Embryonic facial prominence (tissue), 1 donor: ENCODE measurements around the gene PSMB9.

Experiments used
- DNase-seq: peaks from one replicate; pipeline ENCODE4 v3.0.0-alpha.2; 2016; ENCODE audit errors: extremely low spot score

The PSMB9 gene

DNA sequence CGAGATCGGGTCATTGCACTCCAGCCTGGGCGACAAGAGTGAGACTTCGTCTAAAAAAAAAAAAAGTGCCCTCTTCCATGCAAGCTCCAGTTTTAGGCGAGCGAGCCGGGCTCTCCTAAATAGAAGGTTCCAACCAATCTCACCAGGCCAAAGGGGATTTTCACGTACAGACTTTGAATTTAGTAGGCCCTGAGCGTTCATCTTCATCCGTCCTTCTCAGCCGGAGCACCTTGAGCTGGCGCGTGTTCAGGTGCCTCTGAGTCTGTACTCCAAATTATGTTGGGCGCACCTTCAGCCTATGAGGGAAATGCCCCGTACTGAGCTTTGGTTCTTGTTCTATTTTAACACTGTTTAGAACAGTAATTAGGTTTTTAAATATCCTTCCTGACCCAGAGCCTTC lies 14.6 kb upstream of the PSMB9 start:
- DNase-seq = no peak

DNA sequence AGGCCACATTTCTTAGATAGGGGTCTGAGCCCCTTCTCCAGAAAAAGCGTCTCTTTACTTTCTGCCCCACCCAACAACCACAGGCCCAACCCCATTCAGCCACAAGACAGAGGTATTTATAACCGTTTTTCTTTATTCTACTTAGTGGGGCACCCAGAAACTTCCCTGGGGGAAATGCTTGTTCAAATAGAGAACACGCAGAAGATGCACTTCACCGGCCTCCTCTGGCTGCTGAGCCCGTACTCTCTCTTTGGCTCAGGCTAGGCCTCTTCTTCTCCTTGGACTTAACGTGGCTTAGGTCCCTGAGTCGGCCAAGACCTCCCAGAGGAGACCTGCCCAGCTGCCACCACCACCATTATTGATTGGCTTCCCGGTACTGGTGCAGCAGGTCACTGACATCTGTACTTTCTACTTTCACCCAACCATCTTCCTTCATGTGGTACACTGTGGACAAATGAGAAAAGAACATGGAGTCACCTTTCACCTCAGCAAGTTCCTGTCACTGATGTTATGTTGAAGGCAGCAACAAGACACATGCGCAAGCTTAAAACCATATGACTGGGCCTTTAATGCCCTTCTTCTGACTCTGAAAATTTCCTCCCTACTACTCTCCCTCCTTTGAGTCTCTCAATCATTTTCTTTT lies 13.3 kb upstream of the PSMB9 start:
- DNase-seq = no peak

DNA sequence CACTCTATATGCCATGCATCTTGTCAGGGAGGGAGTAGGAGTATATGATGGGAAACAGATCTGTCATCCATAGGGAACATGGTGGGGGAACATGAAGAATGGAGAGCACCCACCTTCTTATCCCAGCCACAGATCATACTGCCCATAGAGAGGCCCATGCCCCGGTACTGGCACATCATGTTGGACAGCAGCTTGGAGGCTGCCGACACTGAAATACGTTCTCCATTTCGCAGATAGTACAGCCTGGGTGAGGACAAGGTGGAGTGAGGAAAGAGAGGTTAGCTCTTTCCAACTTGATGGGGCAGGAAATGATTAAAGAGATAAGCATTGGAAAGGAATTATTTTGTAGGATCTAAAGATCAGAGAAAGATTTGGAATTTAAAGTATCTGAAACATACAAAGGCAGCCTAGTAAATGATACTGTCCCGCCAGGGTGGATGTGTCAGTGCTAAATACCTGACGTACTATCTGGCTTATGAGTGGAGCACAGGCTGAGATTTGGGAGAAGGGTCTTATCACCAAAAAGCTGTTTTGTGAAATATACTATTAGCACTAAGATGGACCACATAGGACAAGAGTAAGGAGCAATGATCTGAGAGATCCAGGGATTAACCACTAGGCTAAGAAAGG lies 11.9 kb upstream of the PSMB9 start:
- DNase-seq = no peak

DNA sequence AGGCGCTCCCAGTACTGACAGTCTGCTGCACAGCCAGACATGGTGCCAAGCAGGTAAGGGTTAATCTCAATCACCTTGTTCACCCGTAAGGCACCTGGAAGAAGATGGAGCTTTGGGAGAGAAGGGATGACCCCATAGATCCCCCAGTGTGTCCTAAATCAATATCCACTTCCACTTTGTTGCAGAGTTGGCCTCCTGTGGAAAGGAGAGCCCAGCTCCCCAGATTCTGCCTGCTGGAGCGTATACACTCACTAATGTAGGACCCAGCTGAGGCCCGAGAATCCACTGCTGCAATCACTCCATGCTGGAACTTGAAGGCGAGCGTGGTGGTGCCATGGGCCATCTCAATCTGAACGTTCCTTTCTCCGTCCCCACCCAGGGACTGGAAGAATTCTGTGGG lies 11.3 kb upstream of the PSMB9 start:
- DNase-seq = no peak

DNA sequence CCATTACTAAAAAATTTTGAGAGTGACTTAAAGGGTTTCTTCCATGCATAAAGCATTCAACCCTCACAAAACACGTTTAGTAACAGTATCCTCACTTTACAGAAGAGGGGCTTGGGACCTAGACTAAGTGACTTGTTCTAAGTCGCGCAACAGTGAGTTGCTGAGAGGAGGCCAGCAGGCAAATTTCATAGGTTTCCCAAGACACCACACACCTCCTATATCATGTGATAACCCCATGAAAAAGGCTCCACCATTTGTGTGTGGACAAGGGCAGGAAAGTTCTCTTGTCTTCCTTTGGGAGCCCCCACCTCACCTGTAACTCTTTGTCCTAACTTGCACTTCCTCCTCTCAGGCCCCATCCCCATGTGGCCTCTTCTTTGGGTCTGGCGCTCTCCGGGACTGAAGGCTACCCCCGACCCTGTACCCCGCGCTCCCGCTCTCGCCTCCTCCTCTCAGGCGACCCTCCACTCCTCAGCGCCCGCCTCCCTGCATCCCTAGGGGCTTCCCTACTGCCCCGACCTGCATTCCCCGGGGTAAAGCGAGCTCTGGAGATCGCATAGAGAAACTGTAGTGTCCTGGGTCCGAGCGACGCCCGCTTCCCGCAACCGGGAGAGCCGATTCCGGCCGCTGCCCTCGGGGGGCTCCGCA lies 10.5 kb upstream of the PSMB9 start:
- DNase-seq = no peak

DNA sequence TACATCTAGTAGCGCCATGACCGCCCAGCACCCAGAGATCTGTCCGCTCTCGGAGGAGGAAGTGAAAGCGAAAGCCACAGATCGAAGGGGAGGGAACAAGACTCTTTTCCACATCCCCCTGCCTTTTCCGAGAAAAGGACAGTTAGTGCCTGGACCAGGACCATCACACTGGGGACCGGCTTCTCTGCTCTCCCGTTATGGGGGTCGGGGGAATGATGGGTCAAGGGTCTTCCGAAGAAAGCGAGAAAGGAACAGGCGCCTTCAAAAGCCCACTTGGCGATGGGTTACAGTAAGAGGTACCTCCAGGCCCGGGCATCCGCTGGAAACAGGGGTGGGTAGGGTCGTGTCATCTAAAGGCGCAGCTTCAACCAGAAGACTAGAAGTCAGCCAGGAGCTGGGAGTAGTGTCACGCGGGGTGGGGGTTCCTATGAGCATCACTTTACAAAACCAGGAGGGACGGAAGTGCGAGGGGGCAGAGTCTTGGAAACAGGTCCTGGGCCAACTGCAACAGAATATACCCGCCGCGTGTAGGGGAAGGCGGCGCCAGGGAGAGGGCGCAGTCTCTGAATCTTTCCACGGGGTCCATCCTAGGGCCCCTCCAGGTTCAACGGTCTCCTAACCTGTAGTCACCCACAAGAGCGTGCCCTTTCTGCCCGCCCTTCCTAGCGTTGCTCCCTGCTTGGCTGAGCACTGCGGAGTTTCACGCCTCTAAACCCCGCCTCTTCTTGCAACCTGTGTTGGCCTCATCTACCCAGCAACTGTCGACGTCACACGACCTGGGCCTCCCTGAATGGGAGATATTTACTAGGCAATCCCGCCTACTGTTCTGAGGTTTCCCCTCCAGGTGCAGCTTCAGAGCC lies 9.8 kb upstream of the PSMB9 start, which contains the start of gene PSMB8:
PSMB8 (minus strand) TSS at position 69 of the 860 bp plus-strand sequence; CDS start at position 18, 51 bp downstream.
- peak; percentile 77 for DNase-seq

DNA sequence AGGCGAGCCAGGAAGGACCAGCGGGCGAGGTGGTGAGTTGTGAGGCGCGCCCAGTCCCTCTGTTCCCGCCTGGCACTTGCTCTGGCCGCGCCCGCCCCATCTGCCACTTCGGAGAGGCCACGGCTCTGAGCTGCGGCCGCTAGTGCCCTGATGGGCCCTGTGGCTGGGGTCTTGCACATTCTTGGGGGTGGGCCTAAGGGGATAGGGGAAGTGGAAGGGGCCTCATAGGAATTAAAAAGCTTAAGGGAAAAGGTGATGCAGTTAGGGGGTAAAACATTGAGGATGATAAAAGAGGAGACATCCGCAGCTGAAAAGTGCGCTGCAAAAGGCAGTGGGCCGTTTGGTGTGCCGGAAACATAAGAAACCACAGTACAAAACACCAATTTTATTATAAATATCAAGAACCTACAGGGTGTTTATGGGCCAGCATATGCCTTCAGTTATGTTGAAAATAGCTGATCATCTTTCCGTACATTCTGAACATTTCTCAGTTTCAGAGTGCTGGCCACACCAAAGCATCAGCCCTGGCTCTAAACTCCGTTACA lies 9.1 kb upstream of the PSMB9 start:
- DNase-seq = no peak

DNA sequence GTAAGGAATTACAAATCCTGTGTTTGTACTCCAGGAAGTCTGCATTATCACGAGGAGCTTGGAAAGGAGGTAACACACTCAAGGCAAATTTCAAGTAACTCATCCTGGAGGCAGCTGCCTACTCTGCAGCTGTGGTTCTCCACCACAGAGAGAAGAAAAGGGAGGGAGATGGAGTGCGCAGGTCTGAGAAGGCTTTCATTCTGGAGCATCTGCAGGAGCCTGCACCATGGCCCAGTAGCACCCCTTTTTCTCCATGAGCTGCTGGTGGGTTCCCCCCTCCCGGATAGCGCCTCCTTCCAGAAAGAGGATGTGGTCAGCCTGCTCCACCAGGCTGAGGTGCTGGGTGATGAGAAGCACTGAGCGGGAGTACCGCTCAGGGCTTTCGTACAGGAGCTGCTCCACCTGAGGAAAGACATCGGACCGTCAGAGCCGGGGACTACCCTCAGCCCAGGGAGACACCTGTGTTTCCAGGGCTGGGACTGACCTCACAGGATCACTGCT lies 8.6 kb upstream of the PSMB9 start:
- DNase-seq = no peak

DNA sequence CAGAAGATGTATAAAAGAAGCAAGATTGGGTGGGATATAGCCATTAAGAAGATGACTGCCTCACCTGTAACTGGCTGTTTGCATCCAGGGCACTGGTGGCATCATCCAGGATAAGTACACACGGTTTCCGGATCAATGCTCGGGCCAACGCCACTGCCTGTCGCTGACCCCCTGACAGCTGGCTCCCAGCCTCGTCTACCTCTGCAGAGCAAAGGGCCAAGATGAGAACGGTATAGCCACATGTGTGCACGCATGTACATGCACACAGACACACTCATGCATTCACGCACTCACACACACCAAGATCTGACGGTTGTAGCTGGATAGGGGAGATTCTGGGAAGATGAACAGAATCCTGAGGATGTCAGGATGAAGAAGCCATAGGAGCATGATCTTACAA lies 7.0 kb upstream of the PSMB9 start:
- DNase-seq = no peak

DNA sequence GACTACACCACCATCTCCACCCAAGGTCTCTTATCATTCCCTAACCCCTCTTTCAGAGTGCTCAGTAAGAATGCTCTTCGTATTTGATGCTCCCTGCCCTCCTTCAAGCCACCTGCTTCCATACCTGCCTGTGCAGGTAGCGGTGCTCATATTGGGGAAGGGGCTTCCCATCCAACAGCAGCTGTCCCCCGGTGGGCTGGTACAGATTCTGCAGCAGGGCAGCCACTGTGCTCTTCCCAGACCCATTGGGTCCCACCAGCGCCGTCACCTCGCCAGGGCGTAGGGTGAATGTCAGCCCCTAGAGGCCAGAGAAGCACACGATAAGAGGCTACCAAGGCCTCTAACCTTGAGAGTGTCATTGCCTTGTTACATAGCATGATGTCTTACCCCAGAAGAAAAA lies 6.2 kb upstream of the PSMB9 start:
- DNase-seq = no peak

DNA sequence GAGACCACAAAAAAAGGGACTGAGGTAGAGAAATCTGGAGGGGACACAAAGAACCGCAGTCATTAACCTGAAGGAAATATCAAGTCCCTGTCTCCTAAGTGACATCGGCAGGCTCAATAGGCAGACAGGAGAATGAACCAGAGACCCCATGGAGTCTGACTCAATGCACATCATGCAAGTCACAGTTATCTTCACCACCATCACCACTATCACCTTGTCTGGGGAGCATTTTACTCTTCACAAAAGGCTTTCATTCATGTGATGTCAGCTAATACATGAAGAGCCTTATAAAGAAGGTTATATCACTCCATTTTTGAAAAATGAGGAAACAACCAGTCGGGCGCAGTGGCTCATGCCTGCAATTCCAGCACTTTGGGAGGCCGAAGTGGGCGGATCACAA lies 4.9 kb upstream of the PSMB9 start:
- no peak for DNase-seq

DNA sequence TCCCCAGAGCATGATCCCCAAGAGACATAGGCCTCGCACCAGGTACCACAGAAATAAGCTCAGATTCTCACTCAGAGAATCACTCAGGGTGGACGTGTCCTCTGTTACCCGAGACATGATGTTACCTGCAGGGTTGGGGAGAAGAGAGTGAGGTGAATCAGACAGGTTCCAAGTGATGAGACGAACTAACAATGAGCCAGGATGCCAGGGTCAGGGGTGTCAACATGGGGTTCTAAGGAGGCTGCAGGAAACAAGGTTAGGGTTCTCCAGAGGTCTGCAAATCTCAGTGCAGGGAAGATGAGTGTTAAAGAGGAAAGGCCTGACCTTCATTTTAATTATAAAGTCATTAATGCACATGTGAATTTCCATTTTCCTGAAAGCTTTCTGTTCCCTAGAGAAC lies 3.0 kb upstream of the PSMB9 start:
- no peak for DNase-seq

DNA sequence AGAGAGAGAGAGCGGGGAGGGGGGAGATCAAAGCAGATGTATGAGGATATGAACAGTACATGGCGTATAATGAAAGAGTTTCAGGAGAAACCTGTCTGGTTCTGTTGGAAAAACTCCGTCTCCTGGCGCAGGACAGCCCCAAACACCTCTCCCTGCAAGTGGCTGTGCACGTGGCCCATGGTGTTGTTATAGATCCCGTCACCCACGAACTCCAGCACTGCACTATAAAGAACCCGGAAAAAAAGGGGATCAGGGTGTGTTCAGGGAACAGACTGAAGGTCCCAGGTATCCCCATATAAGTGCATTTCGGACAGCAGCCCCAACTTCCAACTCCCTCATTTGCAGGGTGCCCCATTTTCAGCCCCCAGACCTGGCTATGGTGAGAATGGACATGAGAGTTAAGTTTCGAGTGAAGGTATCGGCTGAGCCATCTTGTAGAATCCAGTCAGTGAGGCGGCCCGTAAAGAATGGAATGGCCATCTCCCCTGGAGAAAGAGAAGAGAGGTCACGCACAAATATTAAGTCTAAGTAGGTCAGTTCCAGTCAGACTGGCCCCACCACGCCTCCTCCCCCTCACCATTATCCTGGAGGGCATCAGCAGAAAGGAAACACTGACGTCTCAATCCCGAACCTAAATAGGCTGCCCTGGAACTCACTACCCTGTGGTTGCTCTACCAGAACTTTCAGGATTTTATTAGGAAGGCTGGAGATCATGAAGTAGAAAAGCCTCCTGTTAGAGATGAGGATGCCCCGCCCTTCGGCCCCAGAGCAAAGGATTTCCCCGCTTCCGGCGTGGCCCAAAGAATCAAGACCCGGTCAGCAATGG lies 1.8 kb upstream of the PSMB9 start:
- no peak for DNase-seq

DNA sequence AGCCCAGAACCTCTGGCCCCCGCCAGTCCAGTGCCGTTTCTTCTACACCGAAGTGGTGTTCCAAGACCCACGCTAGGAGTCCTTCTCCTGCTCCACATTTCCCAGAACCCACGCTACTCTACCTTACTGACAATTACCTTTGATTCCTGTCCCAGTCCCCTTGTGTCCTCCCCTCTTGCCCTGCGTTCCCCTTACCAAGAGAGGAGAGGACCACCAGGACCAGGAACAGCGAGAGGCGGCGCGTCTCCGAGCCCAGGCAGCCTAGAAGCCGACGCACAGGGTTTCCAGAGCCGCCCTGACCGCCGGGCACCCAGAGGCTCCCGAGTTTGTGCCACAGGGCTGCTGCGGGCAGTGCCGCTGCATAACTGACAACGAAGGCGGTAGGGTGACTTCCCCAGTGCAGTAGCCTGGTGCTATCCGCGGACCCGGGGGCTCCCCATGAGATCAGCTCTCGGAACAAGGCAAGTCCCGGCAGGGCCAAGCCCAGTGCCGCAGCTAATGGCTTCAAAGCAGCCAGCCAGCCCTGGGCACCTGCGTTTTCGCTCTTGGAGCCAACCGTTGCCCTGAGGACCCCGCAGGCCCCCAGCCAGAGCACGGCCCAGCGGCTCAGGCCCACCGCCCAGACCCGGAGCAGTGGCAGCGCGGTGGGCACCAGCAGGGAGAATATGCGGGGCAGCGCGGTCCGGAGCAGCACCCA lies 1.0 kb upstream of the PSMB9 start:
- DNase-seq = no peak

DNA sequence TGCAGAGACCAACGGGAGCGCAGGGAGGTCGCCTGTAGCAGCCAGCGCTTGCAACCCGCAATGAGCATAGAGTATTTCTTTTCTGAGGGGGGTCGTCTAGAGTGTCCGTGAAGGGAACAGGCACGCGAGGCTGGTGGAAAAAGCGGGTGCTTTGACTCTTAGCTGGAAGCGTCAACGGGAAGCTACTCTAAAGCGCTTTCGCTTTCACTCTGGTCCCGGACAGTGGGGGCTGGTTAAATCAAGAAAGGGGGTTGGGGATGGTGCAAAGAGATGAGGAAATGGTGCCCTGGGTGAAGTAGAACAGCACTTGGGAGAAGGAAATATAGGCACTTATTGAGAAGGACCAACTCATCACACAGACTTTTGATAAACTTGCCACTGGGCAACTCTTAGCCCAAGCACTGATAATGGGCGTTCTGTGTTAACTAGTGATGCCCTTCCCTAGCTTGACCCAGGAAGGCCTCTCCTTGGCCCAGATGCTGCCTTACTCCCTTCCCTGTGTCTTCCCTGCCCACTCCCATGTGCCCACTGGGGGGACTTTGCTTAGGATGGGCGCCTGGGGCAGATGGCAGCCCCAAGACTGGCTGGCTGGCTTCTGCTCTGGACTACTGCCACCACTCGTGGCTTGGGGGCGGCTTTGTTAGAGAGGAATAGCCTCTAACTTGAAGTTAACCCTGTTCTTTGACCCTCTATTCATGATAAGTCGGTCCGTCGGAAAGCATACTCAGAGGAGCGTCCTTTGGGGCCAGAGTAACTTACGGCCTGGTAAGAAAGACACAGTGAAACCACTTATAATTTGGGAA lies 585 bp downstream of the PSMB9 start:
- DNase-seq = no peak

DNA sequence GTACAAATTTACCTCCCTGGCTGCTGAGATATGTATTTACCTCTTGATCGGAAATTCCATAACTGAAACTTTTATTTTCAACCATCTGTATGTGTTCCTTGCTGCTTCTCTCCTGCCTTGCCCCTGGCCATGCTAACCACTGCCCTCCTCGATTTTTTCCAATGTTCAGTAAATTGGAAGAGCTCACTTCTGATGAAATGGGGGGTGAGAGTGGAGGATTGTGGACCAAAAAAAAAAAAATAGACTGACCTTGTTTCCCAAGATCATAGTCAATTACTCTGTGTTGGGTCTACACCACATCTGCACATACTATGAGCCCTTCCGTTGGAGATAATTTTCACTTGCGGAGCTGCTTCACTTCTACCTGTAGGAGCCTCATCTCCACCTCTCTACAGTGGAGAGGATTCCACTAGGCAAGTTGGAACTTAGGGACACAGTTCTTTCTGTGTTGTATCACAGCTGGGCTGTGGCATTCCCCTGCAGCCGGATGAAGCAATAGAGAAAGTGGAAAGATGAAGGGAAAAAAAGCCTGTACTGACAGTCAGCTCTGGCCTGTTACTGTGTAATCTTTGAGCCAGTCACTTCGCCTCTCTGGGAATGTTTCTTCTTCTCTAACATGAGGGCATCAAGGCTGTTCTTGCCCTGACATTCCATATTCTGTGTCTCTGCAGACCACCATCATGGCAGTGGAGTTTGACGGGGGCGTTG lies 1.6 kb downstream of the PSMB9 start:
- DNase-seq = no peak

DNA sequence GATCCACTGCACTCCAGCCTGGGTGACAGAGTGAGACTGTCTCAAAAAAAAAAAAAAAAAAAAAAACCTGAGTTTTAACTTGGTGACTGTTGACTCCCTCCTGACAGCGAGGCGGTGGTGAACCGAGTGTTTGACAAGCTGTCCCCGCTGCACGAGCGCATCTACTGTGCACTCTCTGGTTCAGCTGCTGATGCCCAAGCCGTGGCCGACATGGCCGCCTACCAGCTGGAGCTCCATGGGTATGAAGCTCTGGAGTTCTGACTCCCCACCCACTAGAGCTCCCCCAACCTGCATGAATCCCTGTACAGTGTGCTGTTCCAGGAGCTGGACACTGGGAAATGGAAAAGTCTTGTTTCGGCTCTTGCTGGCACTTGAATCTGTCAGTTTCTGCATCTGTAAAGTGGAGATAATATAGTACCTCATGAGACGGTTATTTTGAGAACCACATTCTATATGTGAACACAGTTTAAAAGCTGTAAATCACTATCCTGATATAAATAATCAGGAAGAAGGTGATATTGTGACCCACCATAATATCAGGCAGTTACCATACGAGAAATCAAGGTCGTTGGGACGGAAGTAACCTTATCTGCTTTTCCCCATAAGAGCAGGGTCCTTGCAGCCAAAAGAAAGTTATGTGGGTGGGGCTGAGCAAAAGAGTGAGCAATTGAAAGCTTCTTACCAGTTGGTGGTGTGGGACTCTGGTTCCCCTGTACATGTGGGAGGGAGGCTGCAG lies 3.3 kb downstream of the PSMB9 start:
- DNase-seq = no peak

DNA sequence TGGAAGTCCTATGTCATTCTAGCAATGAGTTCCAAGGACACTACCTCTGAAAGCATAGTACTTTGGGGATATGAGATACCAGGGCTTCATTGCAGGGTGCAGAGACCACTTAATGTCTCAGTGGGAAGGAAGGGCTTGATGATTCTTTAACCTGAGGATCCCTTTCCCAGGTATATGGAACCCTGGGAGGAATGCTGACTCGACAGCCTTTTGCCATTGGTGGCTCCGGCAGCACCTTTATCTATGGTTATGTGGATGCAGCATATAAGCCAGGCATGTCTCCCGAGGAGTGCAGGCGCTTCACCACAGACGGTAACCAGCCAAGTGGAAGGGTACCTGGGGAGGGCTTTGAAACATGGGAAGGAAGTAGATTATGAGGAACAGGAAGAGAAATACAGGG lies 4.2 kb downstream of the PSMB9 start:
- no peak for DNase-seq
